Liver (tissue), 9 donors: ENCODE measurements around the gene SPINK6. TPM values are rescaled to one million over a fixed set of nuclear protein-coding genes. Genes with fewer than 3 reads are reported as not detected.
A peak's percentile ranks its signal among the peaks of the same experiment; 100 is the strongest.

Source experiments
- DNase-seq: peaks from one replicate; pipeline ENCODE4 v3.0.0-alpha.2; 2017; ENCODE audit warnings: low spot score
- H3K27ac ChIP-seq, 2 donors: one replicate each; pipeline ENCODE4 v1.7.0; 2013; ENCODE audit warnings: inconsistent platforms in 2 of 2, low read length in 2 of 2, control low read depth in 1 of 2, low read depth in 1 of 2, mild to moderate bottlenecking in 1 of 2
- H3K27me3 ChIP-seq, 4 donors: one replicate each; pipeline versions ENCODE4 v1.6.1 to v1.7.0; 2013; ENCODE audit warnings: low read length in 3 of 4, inconsistent platforms in 1 of 4, mild to moderate bottlenecking in 1 of 4, moderate library complexity in 1 of 4; ENCODE audit not compliant: control insufficient read depth in 4 of 4, insufficient read depth in 4 of 4
- H3K36me3 ChIP-seq, 4 donors: one replicate each; pipeline versions ENCODE4 v1.6.1 to v1.7.0; 2013; ENCODE audit warnings: low read length in 3 of 4, mild to moderate bottlenecking in 3 of 4, low read depth in 1 of 4, moderate library complexity in 1 of 4; ENCODE audit not compliant: control insufficient read depth in 4 of 4, insufficient read depth in 3 of 4
- H3K4me1 ChIP-seq, 4 donors: one replicate each; pipeline versions ENCODE4 v1.6.1 to v1.7.0; 2013; ENCODE audit warnings: low read length in 3 of 4, mild to moderate bottlenecking in 3 of 4, moderate library complexity in 1 of 4; ENCODE audit not compliant: control insufficient read depth in 4 of 4, insufficient read depth in 4 of 4
- H3K4me3 ChIP-seq, 3 donors: one replicate each; pipeline versions ENCODE4 v1.6.1 to v1.7.0; 2013; ENCODE audit warnings: low read length in 3 of 3, control low read depth in 1 of 3, low read depth in 1 of 3, mild to moderate bottlenecking in 1 of 3
- H3K9ac ChIP-seq, 2 donors: one replicate each; pipeline ENCODE4 v1.7.0; 2013; ENCODE audit warnings: low read length in 2 of 2, mild to moderate bottlenecking in 2 of 2, moderate library complexity in 2 of 2, control low read depth in 1 of 2, low read depth in 1 of 2
- H3K9me3 ChIP-seq, 4 donors: one replicate each; pipeline versions ENCODE4 v1.6.1 to v1.7.0; 2013; ENCODE audit warnings: low read length in 3 of 4; ENCODE audit not compliant: control insufficient read depth in 4 of 4
- ATF3 ChIP-seq: IDR thresholded peaks from 2 replicates; pipeline ENCODE4 v1.6.1; 2016; ENCODE audit warnings: antibody characterized with exemption
- CTCF ChIP-seq: fragments of 150-350 bp; IDR thresholded peaks from 2 replicates; pipeline ENCODE4 v1.5.1; 2017; ENCODE audit warnings: improper control_type of control experiment, low read depth, low read length; ENCODE audit not compliant: missing input control
- EGR1 ChIP-seq, 2 donors: IDR thresholded peaks; 2 replicates each; pipeline ENCODE4 v1.6.1; 2016 to 2018; ENCODE audit warnings: antibody characterized with exemption in 2 of 2, low read depth in 2 of 2
- FOXA1 ChIP-seq: IDR thresholded peaks from 2 replicates; pipeline ENCODE4 v1.6.1; 2016; ENCODE audit warnings: antibody characterized with exemption
- FOXA2 ChIP-seq: IDR thresholded peaks from 2 replicates; pipeline ENCODE4 v1.6.1; 2016; ENCODE audit warnings: antibody characterized with exemption
- GABPA ChIP-seq, 2 donors: IDR thresholded peaks in 1 of 2; conservative IDR thresholded peaks in 1 of 2; 2 replicates each; pipeline ENCODE4 v1.6.1; 2016; ENCODE audit warnings: antibody characterized with exemption in 2 of 2, mild to moderate bottlenecking in 1 of 2, moderate library complexity in 1 of 2
- HNF4A ChIP-seq, 2 donors: conservative IDR thresholded peaks; 2 replicates each; pipeline ENCODE4 v1.6.1; 2016; ENCODE audit warnings: antibody characterized with exemption in 2 of 2, mild to moderate bottlenecking in 2 of 2
- HNF4G ChIP-seq: IDR thresholded peaks from 2 replicates; pipeline ENCODE4 v1.6.1; 2016; ENCODE audit warnings: antibody characterized with exemption
- JUND ChIP-seq, 2 donors: IDR thresholded peaks; 2 replicates each; pipeline ENCODE4 v1.6.1; 2016; ENCODE audit warnings: antibody characterized with exemption in 2 of 2
- MAX ChIP-seq: IDR thresholded peaks from 2 replicates; pipeline ENCODE4 v1.6.1; 2016; ENCODE audit warnings: antibody characterized with exemption
- NR2F2 ChIP-seq: IDR thresholded peaks from 2 replicates; pipeline ENCODE4 v1.6.1; 2016; ENCODE audit warnings: antibody characterized with exemption
- RAD21 ChIP-seq, 2 donors: IDR thresholded peaks; 2 replicates each; pipeline ENCODE4 v1.6.1; 2016; ENCODE audit warnings: antibody characterized with exemption in 2 of 2, mild to moderate bottlenecking in 2 of 2
- REST ChIP-seq: IDR thresholded peaks from 2 replicates; pipeline ENCODE4 v1.6.1; 2016; ENCODE audit warnings: antibody characterized with exemption, mild to moderate bottlenecking
- RXRA ChIP-seq, 2 donors: IDR thresholded peaks; 2 replicates each; pipeline ENCODE4 v1.6.1; 2017 to 2018; ENCODE audit warnings: antibody characterized with exemption in 2 of 2, mild to moderate bottlenecking in 1 of 2
- SP1 ChIP-seq: IDR thresholded peaks from 2 replicates; pipeline ENCODE4 v1.6.1; 2018; ENCODE audit warnings: antibody characterized with exemption, mild to moderate bottlenecking
- TAF1 ChIP-seq: conservative IDR thresholded peaks from 2 replicates; pipeline ENCODE4 v1.6.1; 2016; ENCODE audit warnings: antibody characterized with exemption, mild to moderate bottlenecking
- YY1 ChIP-seq: IDR thresholded peaks from 2 replicates; pipeline ENCODE4 v1.6.1; 2016; ENCODE audit warnings: antibody characterized with exemption, mild to moderate bottlenecking
- ZBTB33 ChIP-seq: IDR thresholded peaks from 2 replicates; pipeline ENCODE4 v1.6.1; 2016; ENCODE audit warnings: antibody characterized with exemption
- WGBS: extraction: QIAGEN DNeasy Blood & Tissue Kit; methylation state at CpG from one replicate; pipeline ENCODE4 v1.1.7; 2013; 5-methylcytosine and 5-hydroxymethylcytosine counted together
- polyA plus RNA-seq, 2 donors: library from polyadenylated mRNA; stranded (reverse) in 1 of 2; unstranded in 1 of 2; fragments of 200-250 nt in 1 of 2; fragments of >200 nt in 1 of 2; fragmentation: Nextera tagmentation in 1 of 2; extraction: Ambion mirVana in 1 of 2; gene quantifications; one replicate each; pipeline versions ENCODE4 v1.2.1 to v1.2.3, GENCODE V29; 2013 to 2015
- total RNA-seq, 2 donors: library from RNA; depleted of rRNA; stranded (reverse); fragments of >200 nt; gene quantifications; one replicate each; pipeline ENCODE4 v1.2.3, GENCODE V29; 2014
- donor health status: healthy.
- donor health status: healthy.
- donor health status: healthy.
- donor health status: healthy.
- donor health status: healthy.

Gene SPINK6
- total and polyA plus RNA-seq, 4 donors: not detected

GRCh38 chr5:148201151-148201550 is 1.7 kb upstream of the SPINK6 start:
- Histone ChIP-seq H3K9ac (no peak overlapping the region), H3K4me3 (no peak overlapping the region), H3K9me3 (no peaks in the 10 kb centered on the region), H3K27ac (no peak overlapping the region), H3K27me3 (no peaks in the 10 kb centered on the region), H3K4me1 (peaks cover 0 to 8% (median 0%) of the 10 kb centered on the region in 4 donors), H3K36me3 (no peaks in the 10 kb centered on the region)
- 73% methylated on average over 2 of the region's 2 CpGs for WGBS
- TF ChIP-seq ATF3 (no peak), YY1 (no peak)
- DNase-seq: no peak

GRCh38 chr5:148205044-148205806 is 2.4 kb downstream of the SPINK6 start:
- no peak for DNase-seq
- Histone ChIP-seq H3K9me3 (no peaks in the 10 kb centered on the region), H3K27ac (no peak overlapping the region), H3K9ac (no peak overlapping the region), H3K36me3 (no peaks in the 10 kb centered on the region), H3K4me1 (peaks cover 0 to 8% (median 0%) of the 10 kb centered on the region in 4 donors), H3K27me3 (no peaks in the 10 kb centered on the region), H3K4me3 (no peak overlapping the region)
- TF ChIP-seq RAD21 (IDR thresholded peaks at IDR 0.05) (peak; percentile 6 to 28), HNF4G (peak; percentile 52), FOXA2 (no peak), FOXA1 (no peak), ATF3 (no peak), RXRA (IDR thresholded peaks at IDR 0.05) (peak; percentile 60 to 86), REST (peak; percentile 34), HNF4A (conservative IDR thresholded peaks at IDR 0.05) (peak; percentile 86 to 91), GABPA (IDR thresholded peaks at IDR 0.05 in 1 of 2, conservative IDR thresholded peaks at IDR 0.05 in 1 of 2) (peak in 1 of 2 donors; percentile 44), CTCF (no peak), YY1 (peak; percentile 46), JUND (IDR thresholded peaks at IDR 0.05) (peak in 1 of 2 donors; percentile 83), ZBTB33 (peak; percentile 67), MAX (peak; percentile 33), SP1 (no peak), TAF1 (no peak), NR2F2 (no peak), EGR1 (IDR thresholded peaks at IDR 0.05; ENCODE audit: low read depth in 2 of 2) (no peak)
- WGBS: 60% methylated on average over 4 of the region's 4 CpGs
